Measurements from ENCODE around the gene HYAL4.
"Not testable (repeated sequence)": the region's sequence is repeated elsewhere in the genome, so short reads cannot be mapped to it uniquely, and the experiment has no call there.

HYAL4 gene

GRCh38 chr7:123844712-123845219 lies at the start of gene HYAL4:
TSS of gene HYAL4 (plus strand) at chr7:123845169. CDS start at chr7:123868274, 23,105 bp downstream.
- DNase-seq (ENCODE audit: low read depth in 2 of 2): no peak

- no peak for DNase-seq (ENCODE audit: low read depth in 2 of 2)
Observed at GRCh38 chr7:123795917-123796316, 49.1 kb upstream of the HYAL4 start.

- DNase-seq (ENCODE audit: low read depth in 2 of 2): no peak
Observed at GRCh38 chr7:123796568-123796967, 48.4 kb upstream of the HYAL4 start.

- DNase-seq (ENCODE audit: low read depth in 2 of 2): no peak
Observed at GRCh38 chr7:123797673-123798531, 47.1 kb upstream of the HYAL4 start.

GRCh38 chr7:123798532-123799188 lies 46.3 kb upstream of the HYAL4 start:
- no peak for DNase-seq (ENCODE audit: low read depth in 2 of 2)

- DNase-seq (ENCODE audit: low read depth in 2 of 2): no peak
Observed at GRCh38 chr7:123802249-123802648, 42.7 kb upstream of the HYAL4 start.

GRCh38 chr7:123805287-123805686 lies 39.7 kb upstream of the HYAL4 start:
- no peak for DNase-seq (ENCODE audit: low read depth in 2 of 2)

- DNase-seq (ENCODE audit: low read depth in 2 of 2): no peak
Observed at GRCh38 chr7:123809471-123809870, 35.5 kb upstream of the HYAL4 start.

GRCh38 chr7:123811056-123811455 lies 33.9 kb upstream of the HYAL4 start:
- DNase-seq (ENCODE audit: low read depth in 2 of 2): no peak

GRCh38 chr7:123816916-123817315 lies 28.1 kb upstream of the HYAL4 start:
- no peak for DNase-seq (ENCODE audit: low read depth in 2 of 2)

- DNase-seq (ENCODE audit: low read depth in 2 of 2): no peak
Observed at GRCh38 chr7:123819001-123819400, 26.0 kb upstream of the HYAL4 start.

- DNase-seq (ENCODE audit: low read depth in 2 of 2): not testable (repeated sequence)
Observed at GRCh38 chr7:123819795-123820194, 25.2 kb upstream of the HYAL4 start.

- DNase-seq (ENCODE audit: low read depth in 2 of 2): no peak
Observed at GRCh38 chr7:123820864-123821263, 24.1 kb upstream of the HYAL4 start.

GRCh38 chr7:123821320-123821719 lies 23.6 kb upstream of the HYAL4 start:
- no peak for DNase-seq (ENCODE audit: low read depth in 2 of 2)

GRCh38 chr7:123823898-123824753 lies 20.8 kb upstream of the HYAL4 start:
- no peak for DNase-seq (ENCODE audit: low read depth in 2 of 2)

GRCh38 chr7:123824754-123825067 lies 20.3 kb upstream of the HYAL4 start:
- no peak for DNase-seq (ENCODE audit: low read depth in 2 of 2)

- no peak for DNase-seq (ENCODE audit: low read depth in 2 of 2)
Observed at GRCh38 chr7:123828805-123829204, 16.2 kb upstream of the HYAL4 start.

GRCh38 chr7:123836656-123837055 lies 8.3 kb upstream of the HYAL4 start:
- DNase-seq (ENCODE audit: low read depth in 2 of 2): no peak

GRCh38 chr7:123839106-123839505 lies 5.9 kb upstream of the HYAL4 start:
- not testable (repeated sequence) for DNase-seq (ENCODE audit: low read depth in 2 of 2)

GRCh38 chr7:123844142-123844541 lies 827 bp upstream of the HYAL4 start:
- not testable (repeated sequence) for DNase-seq (ENCODE audit: low read depth in 2 of 2)

- no peak for DNase-seq (ENCODE audit: low read depth in 2 of 2)
Observed at GRCh38 chr7:123845823-123846216, 851 bp downstream of the HYAL4 start.

GRCh38 chr7:123846217-123846891 lies 1.4 kb downstream of the HYAL4 start:
- no peak for DNase-seq (ENCODE audit: low read depth in 2 of 2)
